Measurements from ENCODE around the gene PLPPR1. TPM values are rescaled to one million over a fixed set of nuclear protein-coding genes. Genes with fewer than 3 reads are reported as not detected.

Gene PLPPR1
- total RNA-seq, 1 experiment from 2014 or later = not detected

GRCh38 chr9:101366038-101366756, 337.7 kb downstream of the PLPPR1 start:
- DNase-seq (ENCODE audit: low read depth, low spot score) (no peak), ATAC-seq (no peak)
- Histone ChIP-seq H3K9me2 (ENCODE audit: insufficient read depth) (no peaks in the 10 kb centered on the region), H3K27me3 (ENCODE audit: insufficient read depth, low read length) (no peaks in the 10 kb centered on the region), H3K9me3 (ENCODE audit: control insufficient read depth in 1 of 2, insufficient read depth in 1 of 2, low read depth in 1 of 2, low read length in 2 of 2) (no peaks in the 10 kb centered on the region), H3K4me2 (ENCODE audit: low read length) (peak overlapping the region; percentile 42), H3K9ac (ENCODE audit: low read length) (no peak overlapping the region), H3K79me2 (ENCODE audit: insufficient read depth, low read length) (no peaks in the 10 kb centered on the region), H3K4me3 (replicated peaks in 1 of 2; ENCODE audit: low read depth in 1 of 2, low read length in 2 of 2) (no peak overlapping the region), H3K36me3 (ENCODE audit: control insufficient read depth in 1 of 2, insufficient read depth in 2 of 2, low read length in 2 of 2) (no peaks in the 10 kb centered on the region), H2AFZ (ENCODE audit: low read depth, low read length, poor library complexity, severe bottlenecking) (no peak overlapping the region), H3K27ac (ENCODE audit: low read depth, low read length) (no peak overlapping the region), H4K20me1 (ENCODE audit: insufficient read depth) (no peaks in the 10 kb centered on the region), H3K4me1 (ENCODE audit: control insufficient read depth in 1 of 2, insufficient read depth in 2 of 2, low read length in 2 of 2) (peaks cover 8 to 12% of the 10 kb centered on the region in 2 experiments; a peak in 3 of 4 replicates)
- TF ChIP-seq SRF (IDR thresholded peaks at IDR 0.05; ENCODE audit: low read depth) = no peak
- RAD21 ChIA-PET (ENCODE audit: low non-redundant PET in 1 of 2, low total read pairs in 2 of 2, uncharacterized antibody in 2 of 2, unreplicated experiment in 2 of 2) = no interaction called here
- no TSS peak for BruUV-seq (replicated peaks)
- intact Hi-C loops (cut with micrococcal nuclease) = no loop called here
- CTCF ChIA-PET = interaction anchor here (1.4 kb wide), 1 partner anchor 55 kb away, joined by 3 read pairs; no protein-coding TSS in a partner anchor
- POLR2A ChIA-PET = no interaction called here

DNA sequence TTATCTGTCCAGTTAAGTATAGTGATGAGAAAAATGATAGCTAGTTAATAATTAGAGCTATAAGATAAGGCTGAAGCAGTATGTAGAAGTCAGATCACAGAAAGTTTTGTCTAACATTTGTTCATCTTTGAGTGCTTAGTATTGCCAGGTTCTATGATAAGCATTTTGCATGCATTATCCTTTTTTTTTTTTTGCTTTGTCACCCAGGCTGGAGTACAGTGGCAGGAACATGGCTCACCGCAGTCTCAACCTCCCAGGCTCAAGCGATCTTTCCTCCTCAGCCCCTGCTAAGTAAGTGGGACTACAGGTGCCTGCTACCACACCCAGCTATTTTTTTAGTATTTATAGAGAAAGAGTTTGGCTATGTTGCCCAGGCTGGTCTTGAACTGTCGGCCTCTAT, 338.8 kb downstream of the PLPPR1 start:
- Histone ChIP-seq H3K4me3 (replicated peaks in 1 of 2; ENCODE audit: low read depth in 1 of 2, low read length in 2 of 2) (no peak overlapping the region), H3K27ac (ENCODE audit: low read depth, low read length) (no peak overlapping the region), H2AFZ (ENCODE audit: low read depth, low read length, poor library complexity, severe bottlenecking) (no peak overlapping the region), H3K79me2 (ENCODE audit: insufficient read depth, low read length) (no peaks in the 10 kb centered on the region), H3K4me2 (ENCODE audit: low read length) (no peak overlapping the region), H3K27me3 (ENCODE audit: insufficient read depth, low read length) (no peaks in the 10 kb centered on the region), H3K9me3 (ENCODE audit: control insufficient read depth in 1 of 2, insufficient read depth in 1 of 2, low read depth in 1 of 2, low read length in 2 of 2) (no peaks in the 10 kb centered on the region), H3K9me2 (ENCODE audit: insufficient read depth) (no peaks in the 10 kb centered on the region), H3K36me3 (ENCODE audit: control insufficient read depth in 1 of 2, insufficient read depth in 2 of 2, low read length in 2 of 2) (no peaks in the 10 kb centered on the region), H3K9ac (ENCODE audit: low read length) (no peak overlapping the region), H3K4me1 (ENCODE audit: control insufficient read depth in 1 of 2, insufficient read depth in 2 of 2, low read length in 2 of 2) (peaks cover 8 to 12% of the 10 kb centered on the region in 2 experiments; a peak in 3 of 4 replicates), H4K20me1 (ENCODE audit: insufficient read depth) (no peaks in the 10 kb centered on the region)
- intact Hi-C loops (cut with micrococcal nuclease) = no loop called here
- TF ChIP-seq EZH2 (IDR thresholded peaks at IDR 0.05) = no peak
- no peak for TF ChIP-seq CBX3 (IDR thresholded peaks at IDR 0.05; ENCODE audit: low read depth)
- no peak for TF ChIP-seq SRF (IDR thresholded peaks at IDR 0.05; ENCODE audit: low read depth)
- no peak for TF ChIP-seq EGR1 (IDR thresholded peaks at IDR 0.05; ENCODE audit: low read depth)
- no peak for TF ChIP-seq ZNF274 (IDR thresholded peaks at IDR 0.05; ENCODE audit: low read depth, low read length)
- TF ChIP-seq MAX (IDR thresholded peaks at IDR 0.05) = no peak
- TF ChIP-seq SIN3A (IDR thresholded peaks at IDR 0.05; ENCODE audit: low read depth) = no peak
- TF ChIP-seq POLR2AphosphoS5 (IDR thresholded peaks at IDR 0.05; ENCODE audit: low read depth, low read length) = no peak
- no peak for TF ChIP-seq FOSL1 (IDR thresholded peaks at IDR 0.05; ENCODE audit: low read depth)
- no peak for TF ChIP-seq ZBTB33 (IDR thresholded peaks at IDR 0.05; ENCODE audit: extremely low read depth, insufficient replicate concordance, low read length)
- ChIA-PET CTCF (interaction anchor here (1.4 kb wide), 1 partner anchor 56 kb away, joined by 3 read pairs; no protein-coding TSS in a partner anchor), POLR2A (no interaction called here), RAD21 (ENCODE audit: low non-redundant PET in 1 of 2, low total read pairs in 2 of 2, uncharacterized antibody in 2 of 2, unreplicated experiment in 2 of 2) (interaction anchor here in 1 of 2 experiments (0.7 kb wide), 1 partner anchor 85 kb away, joined by 3 read pairs; no protein-coding TSS in a partner anchor)
- BruUV-seq (replicated peaks) = no TSS peak
- DNase-seq (ENCODE audit: low read depth, low spot score) (no peak), ATAC-seq (no peak)
